HG03025 (cell line): ENCODE data around the gene SPATA1.
"Not testable (repeated sequence)": the region's sequence is repeated elsewhere in the genome, so short reads cannot be mapped to it uniquely, and the experiment has no call there.

Experiments used
- ATAC-seq: cut with Tn5 transposase; IDR thresholded peaks from one replicate; pipeline ENCODE4 v1.9.1; 2021; ENCODE audit warnings: mild to moderate bottlenecking, moderate library complexity; ENCODE audit not compliant: unreplicated experiment, low FRiP score

The SPATA1 gene

GRCh38 chr1:84585803-84586202 is 79.6 kb downstream of the SPATA1 start:
- ATAC-seq, result no peak

DNA sequence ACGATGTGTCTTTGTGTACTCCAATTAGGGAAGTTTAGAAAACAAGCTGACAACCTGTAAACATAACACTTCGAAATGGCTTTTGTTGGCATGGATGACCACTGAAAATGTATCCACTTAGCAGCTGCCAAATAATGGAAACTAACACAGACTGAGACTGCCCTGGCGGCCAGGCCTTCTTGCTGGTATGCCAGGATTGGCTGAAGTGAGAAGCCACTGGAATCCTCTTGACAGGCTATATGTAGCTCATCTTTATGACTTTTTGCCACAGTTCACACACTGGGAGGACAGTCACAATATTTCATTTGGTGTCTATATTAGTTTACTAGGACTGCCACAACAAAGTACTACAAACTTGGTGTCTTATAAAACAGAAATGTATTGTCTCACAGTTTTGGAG is 80.9 kb downstream of the SPATA1 start:
- no peak for ATAC-seq

DNA sequence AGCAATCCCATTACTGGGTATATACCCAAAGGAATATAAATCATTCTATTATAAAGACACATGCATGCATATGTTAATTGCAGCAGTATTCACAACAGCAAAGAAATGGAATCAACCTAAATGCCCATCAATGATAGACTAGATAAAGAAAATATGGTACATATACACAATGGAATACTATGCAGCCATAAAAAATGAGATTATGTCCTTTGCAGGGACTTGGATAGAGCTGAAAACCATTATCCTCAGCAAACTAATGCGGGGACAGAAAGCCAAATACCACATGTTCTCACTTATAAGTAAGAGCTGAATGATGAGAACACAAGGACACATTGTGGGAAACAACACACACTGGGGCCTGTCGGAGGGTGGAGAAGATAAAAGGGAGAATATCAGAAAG is 88.8 kb downstream of the SPATA1 start:
- not testable (repeated sequence) for ATAC-seq

- no peak for ATAC-seq
Observed at GRCh38 chr1:84597011-84597410, 90.8 kb downstream of the SPATA1 start.

DNA sequence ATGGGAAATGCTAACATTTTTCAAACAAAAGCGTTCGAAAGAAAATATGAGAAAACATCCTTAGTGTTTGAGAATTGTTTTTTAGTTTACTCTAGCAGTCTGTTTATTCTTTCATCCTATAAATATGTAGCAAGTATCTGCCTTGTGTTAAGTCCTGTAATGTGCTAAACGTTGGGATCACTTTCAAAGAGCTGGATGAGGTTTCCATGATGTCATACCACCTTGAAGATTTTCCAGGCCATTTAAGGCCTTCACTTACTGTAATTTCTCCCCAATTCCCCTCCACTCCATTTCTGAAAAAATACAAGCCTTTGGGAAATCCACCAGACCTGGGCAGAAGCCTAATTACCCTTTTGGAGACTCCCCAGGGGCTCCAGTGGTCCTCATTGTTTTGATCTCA is 92.2 kb downstream of the SPATA1 start:
- ATAC-seq, result no peak

GRCh38 chr1:84598846-84599741 is 92.9 kb downstream of the SPATA1 start:
- peak; percentile 81 for ATAC-seq

- ATAC-seq, result no peak
Observed at GRCh38 chr1:84600796-84601195, 94.6 kb downstream of the SPATA1 start.

DNA sequence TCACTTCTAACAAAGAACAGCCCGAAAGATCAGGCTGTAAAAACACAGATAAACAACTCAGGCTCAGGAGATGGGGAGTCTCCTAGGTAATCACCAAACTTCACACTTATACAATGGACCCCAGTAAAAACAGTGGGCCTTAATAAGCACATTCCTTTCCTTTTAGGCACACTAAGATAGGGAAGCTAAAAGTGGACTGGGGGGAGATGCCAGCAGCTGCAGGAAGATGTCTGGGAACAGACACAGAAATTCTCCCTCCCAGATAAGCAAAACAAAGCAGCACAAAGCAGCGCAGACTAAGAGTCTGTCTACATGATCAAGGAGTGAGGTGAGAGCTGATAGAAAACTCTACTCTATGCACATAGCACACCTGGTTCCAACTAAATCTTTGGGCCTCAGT is 97.0 kb downstream of the SPATA1 start:
- no peak for ATAC-seq

GRCh38 chr1:84603941-84604830 is 98.0 kb downstream of the SPATA1 start:
- no peak for ATAC-seq

- ATAC-seq, result no peak
Observed at GRCh38 chr1:84605157-84605556, 99.0 kb downstream of the SPATA1 start.

DNA sequence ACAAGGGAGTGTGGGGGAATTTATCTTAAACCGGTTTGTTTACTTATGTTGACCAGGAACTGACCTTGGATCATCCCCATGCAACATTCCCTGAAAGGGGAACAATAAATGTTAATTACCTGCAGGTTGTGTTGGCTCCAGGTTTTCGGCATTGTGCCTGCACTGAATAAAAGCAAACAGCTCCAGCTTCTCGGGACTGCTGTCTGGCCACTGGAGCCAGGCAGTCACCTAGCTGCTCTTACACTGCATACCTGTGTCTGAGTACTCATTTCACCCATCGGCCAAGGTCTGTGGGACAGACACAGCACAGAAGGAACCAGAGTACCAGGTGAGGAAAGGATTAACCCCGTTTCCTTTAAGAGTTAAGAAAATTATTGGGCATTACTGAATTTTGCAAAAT is 100.8 kb downstream of the SPATA1 start:
- no peak for ATAC-seq

DNA sequence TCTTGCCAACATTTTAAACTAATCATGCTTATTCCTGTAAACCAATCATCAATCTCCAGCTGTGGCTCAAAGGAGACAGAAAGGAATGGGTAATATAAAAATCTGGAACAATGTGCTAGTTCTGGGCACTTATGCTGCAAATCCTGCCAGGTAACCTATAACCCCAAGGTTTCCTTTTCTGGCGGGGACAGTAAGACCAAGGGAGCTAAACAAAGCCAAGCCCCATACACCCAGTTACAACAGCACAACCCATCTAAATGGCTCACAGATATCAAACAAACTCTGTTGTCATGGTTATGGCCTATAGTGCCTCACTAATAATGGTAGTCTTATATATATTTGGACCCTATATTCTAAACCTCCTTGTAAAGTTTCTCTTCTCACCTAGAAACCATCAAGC is 104.9 kb downstream of the SPATA1 start:
- no peak for ATAC-seq

DNA sequence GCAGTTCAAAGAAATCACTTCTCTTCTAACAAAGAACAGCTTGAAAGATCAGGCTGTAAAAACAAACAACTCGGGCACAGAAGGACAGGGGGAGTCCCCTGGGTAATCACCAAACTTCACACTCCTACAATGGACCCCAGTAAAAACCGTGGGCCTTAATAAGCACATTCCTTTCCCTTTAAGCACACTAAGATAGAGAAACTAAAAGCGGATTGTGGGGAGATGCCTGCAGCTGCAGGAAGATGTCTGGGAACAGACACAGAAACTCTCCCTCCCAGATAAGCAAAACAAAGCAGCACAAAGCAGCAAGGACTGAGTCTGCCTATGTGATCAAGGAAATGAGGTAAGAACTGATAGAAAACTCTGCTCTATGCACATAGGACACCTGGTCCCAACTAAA is 105.6 kb downstream of the SPATA1 start:
- ATAC-seq, result no peak

GRCh38 chr1:84613026-84613425 is 106.8 kb downstream of the SPATA1 start:
- no peak for ATAC-seq

GRCh38 chr1:84613887-84614286 is 107.7 kb downstream of the SPATA1 start:
- no peak for ATAC-seq

GRCh38 chr1:84615790-84616189 is 109.6 kb downstream of the SPATA1 start:
- ATAC-seq, result no peak
